ENCODE measurements around the gene PNMA8C.
"Not testable (repeated sequence)": the region's sequence is repeated elsewhere in the genome, so short reads cannot be mapped to it uniquely, and the experiment has no call there.

The PNMA8C gene

GRCh38 chr19:46446021-46446420, 17.3 kb upstream of the PNMA8C start:
- no peak for DNase-seq

- DNase-seq: no peak
Observed at GRCh38 chr19:46442808-46443450, 14.2 kb upstream of the PNMA8C start.

DNA sequence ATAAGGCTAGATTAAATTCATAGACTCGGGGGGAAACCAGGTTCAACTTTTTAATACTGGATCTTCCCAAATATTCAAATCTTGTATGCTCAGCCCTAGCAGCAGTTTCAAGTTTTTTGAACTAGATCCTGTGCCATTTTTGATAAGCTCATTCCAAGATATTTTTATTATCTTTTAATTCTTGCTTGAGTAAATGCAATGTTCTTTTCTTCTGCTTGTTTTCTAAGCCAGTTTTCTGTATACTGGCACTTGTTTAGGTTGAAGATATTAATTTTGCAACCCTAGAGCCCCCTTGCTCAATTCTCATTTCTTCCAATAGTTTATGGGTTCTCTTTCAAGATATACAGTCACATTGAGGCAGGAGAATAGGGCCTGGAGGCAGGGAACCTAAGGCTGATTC, 13.1 kb upstream of the PNMA8C start:
- DNase-seq: no peak

GRCh38 chr19:46435689-46436088, 7.0 kb upstream of the PNMA8C start:
- not testable (repeated sequence) for DNase-seq

DNA sequence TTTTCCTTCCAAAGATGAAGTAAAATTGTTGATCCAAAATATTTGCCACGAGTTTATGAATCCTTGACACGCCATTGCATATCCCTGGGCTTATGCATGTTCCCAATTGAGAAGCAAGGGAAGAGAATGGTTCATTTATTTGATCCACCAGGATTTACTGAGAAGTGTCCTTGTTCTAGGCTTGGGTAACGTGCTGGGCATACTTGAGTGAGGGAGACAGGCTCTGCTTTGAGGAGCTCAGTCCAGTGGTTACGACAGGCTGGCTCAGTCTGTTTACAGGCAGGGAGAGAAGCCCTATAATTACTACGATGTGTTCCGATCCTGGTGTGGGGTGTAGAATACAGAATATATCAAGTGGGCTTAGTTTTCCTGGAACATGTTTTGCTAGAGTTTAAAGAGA, 6.3 kb upstream of the PNMA8C start:
- no peak for DNase-seq

GRCh38 chr19:46433470-46433869, 4.7 kb upstream of the PNMA8C start:
- DNase-seq: not testable (repeated sequence)

GRCh38 chr19:46431824-46432223, 3.1 kb upstream of the PNMA8C start:
- no peak for DNase-seq

DNA sequence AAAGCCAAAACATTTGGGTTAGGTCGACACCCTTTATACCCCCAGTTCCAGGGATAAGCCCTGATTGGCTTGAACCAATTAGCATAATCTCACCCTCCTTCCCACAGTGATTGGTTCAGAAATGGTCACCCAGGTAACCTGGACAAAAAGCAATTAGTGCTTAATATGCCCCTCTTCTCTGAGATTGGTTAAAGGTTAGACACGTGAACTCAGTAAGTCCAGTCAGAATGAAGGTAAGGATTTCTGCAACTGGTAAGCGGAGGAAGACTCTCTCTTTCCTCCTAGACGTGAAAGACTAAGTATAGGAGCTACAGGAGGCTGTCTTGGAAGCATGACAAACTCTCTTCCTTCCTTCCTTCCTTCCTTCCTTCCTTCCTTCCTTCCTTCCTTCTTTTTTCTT, 1.3 kb upstream of the PNMA8C start:
- no peak for DNase-seq

DNA sequence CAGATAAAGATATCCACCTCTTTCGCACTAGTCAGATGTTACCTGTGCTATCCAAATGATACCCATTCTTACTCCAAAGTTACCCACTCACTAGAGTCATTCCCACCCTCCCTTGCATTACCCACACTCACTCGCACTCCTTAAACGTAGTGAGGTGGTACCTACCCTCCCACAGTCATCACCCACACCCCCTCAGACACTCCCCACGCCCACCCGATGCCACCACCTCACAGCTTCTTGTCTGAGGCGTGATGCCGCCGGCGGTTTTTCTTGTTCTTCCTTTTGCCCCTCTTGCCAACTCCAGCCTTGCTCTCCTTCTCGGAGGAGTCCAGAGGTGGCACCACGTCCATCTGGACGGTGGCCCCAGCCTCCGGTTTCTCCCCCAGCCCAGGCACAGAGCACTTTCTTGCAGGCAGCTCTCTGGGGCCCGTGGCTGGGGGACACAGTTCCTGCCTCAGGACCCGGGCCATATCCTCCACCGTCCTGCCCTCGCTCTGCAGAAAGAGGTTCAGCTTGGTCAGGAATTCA, 1.2 kb downstream of the PNMA8C start:
- DNase-seq: no peak

GRCh38 chr19:46426506-46427162, 2.1 kb downstream of the PNMA8C start:
- peak; percentile 39 for DNase-seq

GRCh38 chr19:46426035-46426505, 2.7 kb downstream of the PNMA8C start:
- DNase-seq: no peak

DNA sequence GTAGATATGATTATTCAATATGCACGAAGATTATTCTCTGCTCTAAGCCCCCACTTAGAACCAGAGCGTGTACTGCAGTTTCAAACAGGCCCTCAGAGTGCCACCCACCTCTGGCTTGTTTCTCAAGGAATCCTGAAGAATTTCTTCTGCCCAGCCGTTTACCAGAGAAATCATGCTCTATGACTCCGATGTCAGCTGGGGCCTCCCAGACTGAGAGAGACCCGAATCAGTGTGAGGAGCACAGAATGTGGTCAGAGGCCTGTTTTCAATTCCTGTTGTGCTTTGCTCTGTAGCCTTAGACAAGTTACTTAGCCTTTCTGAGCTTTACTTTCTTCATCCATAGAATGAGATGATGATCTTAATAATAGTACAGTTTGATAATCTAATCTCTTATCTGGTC, 5.5 kb downstream of the PNMA8C start:
- no peak for DNase-seq

DNA sequence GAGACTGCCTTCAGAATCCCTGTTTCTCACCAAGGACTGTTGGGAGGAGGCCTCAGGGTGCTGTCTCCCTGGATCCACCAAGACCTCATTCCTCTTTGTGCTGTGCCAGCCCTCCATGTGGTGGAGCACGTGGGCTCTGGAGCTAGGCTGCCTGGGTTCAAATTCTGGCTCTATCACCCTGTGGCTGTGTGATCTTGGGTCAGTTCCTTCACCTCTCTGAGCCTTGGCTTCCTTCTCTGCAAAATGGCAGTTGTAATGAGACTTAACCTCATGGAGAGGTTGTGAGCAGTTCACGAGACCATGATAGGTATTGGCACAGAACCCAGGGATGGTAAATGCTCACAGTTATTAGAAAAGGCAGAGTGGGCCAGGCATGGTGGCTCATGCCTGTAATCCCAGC, 6.4 kb downstream of the PNMA8C start:
- DNase-seq: no peak

GRCh38 chr19:46420056-46420455, 8.7 kb downstream of the PNMA8C start:
- no peak for DNase-seq

- DNase-seq: peak; percentile 17
Observed at GRCh38 chr19:46415804-46416709, 12.7 kb downstream of the PNMA8C start.

DNA sequence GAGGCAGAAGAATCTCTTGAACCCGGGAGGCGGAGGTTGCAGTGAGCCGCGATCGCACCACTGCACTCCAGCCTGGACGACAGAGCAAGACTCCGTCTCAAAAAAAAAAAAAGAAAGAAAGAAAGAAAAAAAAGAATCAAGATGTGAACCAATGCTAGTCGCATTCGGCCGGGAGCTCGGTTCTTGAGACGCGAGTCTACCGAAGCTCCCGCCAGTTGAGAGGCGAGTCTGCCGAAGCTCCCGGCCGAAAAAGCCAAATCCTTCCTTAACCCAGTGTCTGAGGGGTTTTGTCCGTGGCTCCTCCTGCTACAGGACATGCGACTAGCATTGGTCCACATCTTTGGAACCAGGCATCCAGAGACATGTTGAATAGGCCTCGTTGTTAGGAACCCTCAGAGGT, 13.8 kb downstream of the PNMA8C start:
- DNase-seq: not testable (repeated sequence)

GRCh38 chr19:46413262-46414031, 15.3 kb downstream of the PNMA8C start, which contains the start of gene CCDC8:
TSS of gene CCDC8 (minus strand) at chr19:46413564. CDS start at chr19:46412810, 754 bp downstream.
- no peak for DNase-seq

DNA sequence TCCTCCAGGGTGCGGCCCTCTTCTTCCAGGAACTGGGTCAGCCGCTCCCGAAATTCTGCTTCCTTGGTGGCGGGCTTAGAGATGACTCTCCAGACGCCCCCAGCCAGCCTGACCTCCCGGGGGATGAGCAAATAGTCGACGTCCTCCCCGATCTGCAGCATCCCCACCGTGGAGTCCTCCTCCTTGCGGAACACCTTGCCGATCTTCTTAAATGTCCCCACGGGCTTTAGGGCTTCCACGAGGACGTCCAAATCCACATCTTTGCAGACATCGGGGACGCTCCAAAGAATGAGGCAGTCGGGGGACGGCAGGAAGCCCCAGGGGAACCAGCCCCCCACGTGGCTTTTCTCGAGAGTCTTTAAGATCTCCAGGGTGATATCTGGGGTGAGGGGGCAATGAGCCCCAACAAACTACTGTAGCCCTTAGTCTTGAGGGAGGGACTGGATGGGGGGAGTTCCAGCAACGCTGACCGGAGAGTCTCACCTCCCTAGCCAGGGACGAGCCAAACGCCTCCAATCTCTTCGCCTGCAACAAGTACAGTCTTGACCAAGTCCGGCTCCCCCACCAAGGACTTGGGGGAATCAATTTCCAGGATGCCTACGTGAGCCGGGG, 16.0 kb downstream of the PNMA8C start:
- DNase-seq: no peak

GRCh38 chr19:46411925-46412649, 16.6 kb downstream of the PNMA8C start:
- DNase-seq: no peak

DNA sequence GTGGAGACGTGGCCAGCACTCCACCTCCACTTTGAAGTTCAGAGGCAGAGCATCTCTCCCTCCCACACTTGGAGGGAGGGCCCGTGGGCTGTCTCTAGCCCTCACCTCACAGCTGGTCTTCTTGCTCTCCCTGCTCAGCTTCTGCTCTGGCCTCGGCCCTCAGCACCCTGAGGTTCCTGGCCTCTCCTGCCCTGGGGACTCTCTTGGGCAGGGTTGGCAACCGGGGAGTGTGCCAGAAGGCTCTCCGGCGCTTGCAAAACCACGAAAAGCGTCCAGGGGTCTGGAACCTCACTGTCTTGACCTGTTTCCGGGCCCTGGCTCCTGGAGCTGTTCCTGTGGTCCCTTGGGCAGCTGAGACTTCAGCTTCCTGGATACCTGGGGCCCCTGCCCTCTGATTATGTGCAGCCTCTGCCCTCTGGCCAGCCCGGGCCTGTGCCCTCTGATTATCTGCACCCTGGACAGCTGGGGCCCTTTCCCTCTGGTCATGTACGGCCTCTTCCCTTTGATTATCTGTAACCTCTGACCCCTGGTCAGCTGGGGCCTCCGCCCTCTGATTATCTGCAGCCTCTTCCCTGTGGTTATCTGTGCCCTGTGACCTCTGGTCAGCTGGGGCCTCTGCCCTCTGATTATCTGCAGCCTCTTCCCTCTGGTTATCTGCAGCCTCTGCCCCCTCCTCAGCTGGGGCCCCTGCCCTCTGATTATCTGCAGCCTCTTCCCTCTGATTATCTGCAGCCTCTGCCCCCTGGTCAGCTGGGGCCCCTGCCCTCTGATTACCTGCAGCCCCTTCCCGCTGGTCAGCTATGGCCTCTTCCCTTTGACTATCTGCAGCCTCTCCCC, 17.4 kb downstream of the PNMA8C start:
- DNase-seq: no peak

Data from CD4-positive, alpha-beta T cell treated with Interferon gamma for 1 hour (primary cell).